Endothelial cell (in vitro differentiated cells): ENCODE data around the gene ACVR1B. TPM values are rescaled to one million over a fixed set of nuclear protein-coding genes. Genes with fewer than 3 reads are reported as not detected.
A peak's percentile ranks its signal among the peaks of the same experiment; 100 is the strongest.

Experiments used
- DNase-seq: peaks from one replicate; pipeline ENCODE4 v3.0.0; 2021; ENCODE audit warnings: low spot score
- H3K27ac Mint-ChIP-seq: one replicate; pipeline ENCODE4 v1.8.0; 2021; ENCODE audit warnings: mixed read lengths, inconsistent platforms; ENCODE audit not compliant: unreplicated experiment
- H3K27me3 Mint-ChIP-seq: one replicate; pipeline ENCODE4 v1.8.0; 2021; ENCODE audit warnings: mild to moderate bottlenecking, moderate library complexity, mixed read lengths, inconsistent platforms; ENCODE audit not compliant: unreplicated experiment
- H3K36me3 Mint-ChIP-seq: one replicate; pipeline ENCODE4 v1.8.0; 2021; ENCODE audit warnings: mild to moderate bottlenecking, low read depth, mixed read lengths, inconsistent platforms; ENCODE audit not compliant: unreplicated experiment
- H3K4me1 Mint-ChIP-seq: one replicate; pipeline ENCODE4 v1.8.0; 2021; ENCODE audit warnings: mild to moderate bottlenecking, mixed read lengths, inconsistent platforms; ENCODE audit not compliant: unreplicated experiment
- H3K4me3 Mint-ChIP-seq: one replicate; pipeline ENCODE4 v1.8.0; 2021; ENCODE audit warnings: mild to moderate bottlenecking, mixed read lengths, inconsistent platforms; ENCODE audit not compliant: unreplicated experiment
- H3K9me3 Mint-ChIP-seq: one replicate; pipeline ENCODE4 v1.8.0; 2021; ENCODE audit warnings: mixed read lengths, inconsistent platforms; ENCODE audit not compliant: unreplicated experiment
- total RNA-seq: library from RNA; stranded (reverse); fragmentation: NEBNext Ultra II Directional; extraction: Animal tissue kit (Norgen Biotek cat#: 25700); gene quantifications from one replicate; pipeline ENCODE4 v1.2.1, GENCODE V29; 2021; ENCODE audit not compliant: unreplicated experiment
- TF ChIP-seq, protein P1 (sequence below): fragments of 200-600 bp; sonication (generic); IDR thresholded peaks from one replicate; pipeline ENCODE4 v1.5.0; 2021; ENCODE audit warnings: antibody characterized with exemption; ENCODE audit not compliant: unreplicated experiment

The ACVR1B gene
- total RNA-seq, 1 donor from 2014 or later: 30.5 TPM

DNA sequence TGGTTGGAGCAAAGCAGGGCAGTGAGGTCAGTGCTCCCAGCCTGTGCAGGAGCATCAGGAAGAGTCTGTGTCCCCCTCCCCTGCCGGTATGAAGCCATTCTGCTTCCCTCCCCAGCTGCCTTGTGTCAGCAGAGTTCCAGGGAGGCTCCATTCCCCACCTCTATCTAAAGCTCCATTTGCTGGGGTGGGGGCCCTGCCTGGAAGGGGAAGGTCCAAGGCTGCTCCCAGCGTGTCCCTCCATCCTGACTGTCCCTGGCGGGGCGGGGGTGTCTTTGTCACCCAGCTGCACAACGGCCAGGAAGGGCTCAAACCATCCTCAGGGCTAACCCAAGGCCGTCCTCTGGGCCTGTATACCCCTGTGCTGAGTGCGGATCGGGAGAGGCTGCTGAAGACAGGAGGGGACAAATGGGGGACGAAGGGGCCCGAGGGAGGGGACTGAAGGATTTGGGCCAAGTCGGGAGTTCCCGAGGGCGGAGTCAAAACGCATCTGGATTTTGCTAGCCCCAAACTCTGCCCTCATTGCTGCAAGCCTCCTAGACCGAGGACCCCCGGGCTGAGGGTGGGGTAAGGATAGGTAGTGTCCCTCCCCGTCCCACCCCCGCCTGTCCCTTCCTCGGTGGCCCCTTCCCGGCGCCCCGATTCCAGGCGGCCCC, 44.9 kb upstream of the ACVR1B start:
- Mint-ChIP-seq H3K9me3 (no peaks in the 10 kb centered on the region), H3K4me1 (peaks cover 69% of the 10 kb centered on the region), H3K27ac (peak overlapping the region; percentile 88), H3K36me3 (peaks cover 5% of the 10 kb centered on the region), H3K27me3 (peaks cover 14% of the 10 kb centered on the region), H3K4me3 (peak overlapping the region; percentile 79)
- no peak for DNase-seq
- TF ChIP-seq, protein P1, sequence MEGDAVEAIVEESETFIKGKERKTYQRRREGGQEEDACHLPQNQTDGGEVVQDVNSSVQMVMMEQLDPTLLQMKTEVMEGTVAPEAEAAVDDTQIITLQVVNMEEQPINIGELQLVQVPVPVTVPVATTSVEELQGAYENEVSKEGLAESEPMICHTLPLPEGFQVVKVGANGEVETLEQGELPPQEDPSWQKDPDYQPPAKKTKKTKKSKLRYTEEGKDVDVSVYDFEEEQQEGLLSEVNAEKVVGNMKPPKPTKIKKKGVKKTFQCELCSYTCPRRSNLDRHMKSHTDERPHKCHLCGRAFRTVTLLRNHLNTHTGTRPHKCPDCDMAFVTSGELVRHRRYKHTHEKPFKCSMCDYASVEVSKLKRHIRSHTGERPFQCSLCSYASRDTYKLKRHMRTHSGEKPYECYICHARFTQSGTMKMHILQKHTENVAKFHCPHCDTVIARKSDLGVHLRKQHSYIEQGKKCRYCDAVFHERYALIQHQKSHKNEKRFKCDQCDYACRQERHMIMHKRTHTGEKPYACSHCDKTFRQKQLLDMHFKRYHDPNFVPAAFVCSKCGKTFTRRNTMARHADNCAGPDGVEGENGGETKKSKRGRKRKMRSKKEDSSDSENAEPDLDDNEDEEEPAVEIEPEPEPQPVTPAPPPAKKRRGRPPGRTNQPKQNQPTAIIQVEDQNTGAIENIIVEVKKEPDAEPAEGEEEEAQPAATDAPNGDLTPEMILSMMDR: no peak

GRCh38 chr12:51907083-51907855, 44.2 kb upstream of the ACVR1B start, which contains the start of gene ACVRL1:
Gene ACVRL1, plus strand, starts transcription at chr12:51907504. Its CDS starts 4,971 bp downstream, at chr12:51912475.
- Mint-ChIP-seq H3K36me3 (peaks cover 5% of the 10 kb centered on the region), H3K9me3 (no peaks in the 10 kb centered on the region), H3K27me3 (peaks cover 17% of the 10 kb centered on the region), H3K4me3 (peak within 1 kb of the TSS; percentile 96), H3K4me1 (peaks cover 72% of the 10 kb centered on the region), H3K27ac (peak within 1 kb of the TSS; percentile 92)
- TF ChIP-seq, protein P1: no peak
- peak; percentile 39 for DNase-seq

DNA sequence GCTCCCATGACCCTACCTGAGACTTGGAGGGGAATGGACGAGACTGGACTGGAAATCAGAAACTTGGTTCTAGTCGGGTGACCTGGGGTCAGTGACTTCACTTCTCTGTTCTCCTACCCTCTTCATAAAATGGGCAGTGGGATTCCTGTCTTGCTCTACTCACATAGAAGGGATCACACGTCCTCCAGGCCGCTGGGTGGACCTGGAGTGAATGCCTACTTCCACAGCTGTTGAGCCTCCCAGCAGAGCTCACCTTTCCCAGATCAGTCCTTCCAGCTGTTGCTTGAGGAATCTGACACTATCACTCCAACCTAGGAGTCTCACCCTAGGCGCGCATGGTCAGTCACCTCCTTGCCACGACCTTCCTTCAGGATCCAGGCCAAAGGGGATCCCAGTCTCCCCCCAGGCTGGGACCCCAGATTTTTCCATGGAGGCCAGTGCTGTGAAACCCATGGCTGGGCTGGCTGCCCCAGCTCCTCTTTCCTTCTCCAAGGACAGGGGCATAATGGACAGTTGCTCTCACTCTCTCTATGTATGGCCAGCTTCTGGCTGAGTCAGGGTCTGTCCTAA, 43.6 kb upstream of the ACVR1B start:
- TF ChIP-seq, protein P1: no peak
- DNase-seq: no peak
- Mint-ChIP-seq H3K4me3 (peak overlapping the region; percentile 96), H3K27ac (peak overlapping the region; percentile 92), H3K9me3 (no peaks in the 10 kb centered on the region), H3K4me1 (peaks cover 77% of the 10 kb centered on the region), H3K27me3 (peaks cover 19% of the 10 kb centered on the region), H3K36me3 (peaks cover 5% of the 10 kb centered on the region)

DNA sequence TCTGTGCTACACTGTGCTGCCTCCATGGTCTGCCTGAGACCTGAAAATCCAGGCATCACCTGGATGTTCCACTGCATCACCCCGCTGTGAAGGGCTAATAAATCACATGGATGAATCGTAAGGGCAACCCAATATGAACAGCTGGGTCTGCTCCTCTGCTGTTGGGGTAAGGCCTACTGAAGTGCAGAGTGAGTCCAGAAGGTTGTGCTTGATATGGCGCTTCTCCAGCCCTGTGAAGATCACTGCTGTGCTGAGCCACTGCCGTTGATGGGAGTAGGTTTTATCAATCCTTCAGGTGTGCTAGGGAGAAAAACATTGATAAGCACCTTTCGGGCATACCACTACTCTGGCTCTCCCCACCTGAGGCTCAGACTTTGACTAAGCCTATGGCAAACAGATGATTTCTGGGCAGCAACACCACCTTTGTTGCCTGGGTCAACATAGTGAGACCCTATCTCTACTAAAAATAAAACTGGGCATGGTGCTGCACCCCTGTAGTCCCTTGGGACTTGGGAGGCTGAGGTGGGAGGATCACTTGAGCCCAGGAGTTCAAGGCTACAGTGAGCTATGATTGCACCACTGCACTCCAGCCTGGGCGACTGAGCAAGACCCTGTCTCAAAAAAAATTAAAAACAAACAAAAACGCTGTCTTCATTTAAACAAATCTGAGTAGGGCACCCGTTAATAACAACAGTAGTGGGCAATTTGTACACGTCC, 42.5 kb upstream of the ACVR1B start:
- no peak for DNase-seq
- no peaks in the 10 kb centered on the region for H3K9me3 Mint-ChIP-seq
- peak overlapping the region; percentile 92 for H3K27ac Mint-ChIP-seq
- peaks cover 10% of the 10 kb centered on the region for H3K36me3 Mint-ChIP-seq
- peaks cover 19% of the 10 kb centered on the region for H3K27me3 Mint-ChIP-seq
- H3K4me3 Mint-ChIP-seq: peak overlapping the region; percentile 96
- TF ChIP-seq, protein P1: no peak
- peaks cover 80% of the 10 kb centered on the region for H3K4me1 Mint-ChIP-seq
